GM23338 (cell line): ENCODE measurements around the gene ESPNL. TPM values are rescaled to one million over a fixed set of nuclear protein-coding genes. Genes with fewer than 3 reads are reported as not detected.

ENCODE experiments used
- ATAC-seq: fragments of 200-7000 bp; cut with Tn5 transposase; 3 replicates; pipeline ENCODE4 v1.9.1; 2020
- DNase-seq: peaks from one replicate; pipeline ENCODE4 v3.0.0-alpha.2; 2015; ENCODE audit warnings: low spot score
- H2AFZ ChIP-seq: fragments of 200-600 bp; sonication (generic); 2 replicates; pipeline ENCODE4 v1.8.0; 2016; ENCODE audit warnings: antibody characterized with exemption, mild to moderate bottlenecking, moderate library complexity
- H3F3A ChIP-seq: fragments of 200-600 bp; sonication (generic); replicated peaks from 2 replicates; pipeline ENCODE4 v1.8.0; 2017; ENCODE audit warnings: antibody characterized with exemption, mixed run types, low read depth
- H3K27ac ChIP-seq: fragments of 200-600 bp; sonication (generic); 2 replicates; pipeline ENCODE4 v1.6.1; 2016; ENCODE audit warnings: low read depth
- H3K27me3 ChIP-seq: fragments of 200-600 bp; sonication (generic); 2 replicates; pipeline ENCODE4 v1.8.0; 2016; ENCODE audit warnings: mild to moderate bottlenecking, mixed run types, moderate library complexity; ENCODE audit not compliant: insufficient read depth
- H3K36me3 ChIP-seq: fragments of 200-600 bp; sonication (generic); 2 replicates; pipeline ENCODE4 v1.8.0; 2016; ENCODE audit warnings: mild to moderate bottlenecking; ENCODE audit not compliant: insufficient read depth
- H3K4me1 ChIP-seq: fragments of 200-600 bp; sonication (generic); 2 replicates; pipeline ENCODE4 v1.8.0; 2016; ENCODE audit warnings: mild to moderate bottlenecking, moderate library complexity; ENCODE audit not compliant: insufficient read depth
- H3K4me2 ChIP-seq: fragments of 200-600 bp; sonication (generic); 2 replicates; pipeline ENCODE4 v1.7.1; 2017; ENCODE audit warnings: mixed run types
- H3K4me3 ChIP-seq: fragments of 200-600 bp; sonication (generic); 2 replicates; pipeline ENCODE4 v1.6.1; 2016; ENCODE audit warnings: mixed run types
- H3K79me2 ChIP-seq: fragments of 200-600 bp; sonication (generic); replicated peaks from 2 replicates; pipeline ENCODE4 v1.8.0; 2017; ENCODE audit warnings: mild to moderate bottlenecking; ENCODE audit not compliant: insufficient read depth
- H3K9me2 ChIP-seq: fragments of 200-600 bp; sonication (generic); 2 replicates; pipeline ENCODE4 v1.8.0; 2017; ENCODE audit not compliant: insufficient read depth
- H4K20me1 ChIP-seq: fragments of 200-600 bp; sonication (generic); replicated peaks from 2 replicates; pipeline ENCODE4 v1.8.0; 2017; ENCODE audit warnings: mild to moderate bottlenecking; ENCODE audit not compliant: insufficient read depth
- H3K27ac Mint-ChIP-seq: 2 replicates; pipeline ENCODE4 v1.8.0; 2020; ENCODE audit warnings: inconsistent platforms, mild to moderate bottlenecking, moderate library complexity, mixed read lengths
- H3K27me3 Mint-ChIP-seq: 3 replicates; pipeline ENCODE4 v1.8.0; 2022; ENCODE audit warnings: low read depth, mild to moderate bottlenecking, moderate library complexity, mixed read lengths, inconsistent platforms; ENCODE audit not compliant: insufficient read depth, poor library complexity
- H3K36me3 Mint-ChIP-seq: 3 replicates; pipeline ENCODE4 v1.8.0; 2021; ENCODE audit warnings: low read depth, mild to moderate bottlenecking, inconsistent platforms, moderate library complexity, mixed read lengths
- H3K4me1 Mint-ChIP-seq: 3 replicates; pipeline ENCODE4 v1.8.0; 2020; ENCODE audit warnings: mild to moderate bottlenecking, inconsistent platforms, mixed read lengths
- H3K4me3 Mint-ChIP-seq: 3 replicates; pipeline ENCODE4 v1.8.0; 2021; ENCODE audit warnings: moderate library complexity, mild to moderate bottlenecking, inconsistent platforms, mixed read lengths
- H3K9me3 Mint-ChIP-seq: 3 replicates; pipeline ENCODE4 v1.8.0; 2020; ENCODE audit warnings: moderate library complexity, mild to moderate bottlenecking, inconsistent platforms, mixed read lengths
- CREB1 ChIP-seq: fragments of 250-450 bp; sonication (Bioruptor Pico); IDR thresholded peaks from 2 replicates; pipeline ENCODE4 v1.5.0; 2020; ENCODE audit warnings: low read depth, mild to moderate bottlenecking, moderate library complexity
- EZH2 ChIP-seq: fragments of 200-600 bp; sonication (generic); IDR thresholded peaks from one replicate; pipeline ENCODE4 v1.8.0; 2017; ENCODE audit warnings: antibody characterized with exemption, mild to moderate bottlenecking, low read depth; ENCODE audit not compliant: unreplicated experiment
- EZH2phosphoT487 ChIP-seq: fragments of 200-600 bp; sonication (generic); IDR thresholded peaks from one replicate; pipeline ENCODE4 v1.8.1; 2018; ENCODE audit warnings: antibody characterized with exemption; ENCODE audit not compliant: unreplicated experiment
- JUNB ChIP-seq: IDR thresholded peaks from one replicate; pipeline ENCODE4 v1.6.1; 2016; ENCODE audit warnings: antibody characterized with exemption; ENCODE audit not compliant: unreplicated experiment
- STAT1 ChIP-seq: IDR thresholded peaks from one replicate; pipeline ENCODE4 v1.6.1; 2016; ENCODE audit warnings: antibody characterized with exemption; ENCODE audit not compliant: unreplicated experiment
- ZNF331 ChIP-seq: fragments of 250-450 bp; sonication (Bioruptor Pico); IDR thresholded peaks from 2 replicates; pipeline ENCODE4 v1.5.0; 2020; ENCODE audit warnings: low read depth, mild to moderate bottlenecking, moderate library complexity
- polyA plus RNA-seq: library from polyadenylated mRNA; unstranded; fragments of >200 nt; fragmentation: Nextera tagmentation; extraction: Ambion mirVana; gene quantifications from 2 replicates; pipeline ENCODE4 v1.2.1, GENCODE V29; 2016
- total RNA-seq: library from RNA; depleted of rRNA; stranded (reverse); fragments of >200 nt; shearing (Covaris generic); gene quantifications from 2 replicates; pipeline ENCODE4 v1.2.3, GENCODE V29; 2014
- TF ChIP-seq, protein P1 (sequence below), 2 experiments: fragments of 200-600 bp in 1 of 2; sonication (generic) in 1 of 2; conservative IDR thresholded peaks; 2 replicates each; pipeline versions ENCODE4 v1.5.1 to v1.6.1; 2016 to 2017; ENCODE audit warnings: antibody characterized with exemption in 2 of 2, low read depth in 2 of 2, mild to moderate bottlenecking in 2 of 2, moderate library complexity in 1 of 2
- TF ChIP-seq, protein P2 (sequence below): IDR thresholded peaks from one replicate; pipeline ENCODE4 v1.6.1; 2018; ENCODE audit warnings: antibody characterized with exemption; ENCODE audit not compliant: unreplicated experiment

The ESPNL gene
- total and polyA plus RNA-seq, 2 experiments from 2014 or later: 0.44 to 3.1 TPM

DNA sequence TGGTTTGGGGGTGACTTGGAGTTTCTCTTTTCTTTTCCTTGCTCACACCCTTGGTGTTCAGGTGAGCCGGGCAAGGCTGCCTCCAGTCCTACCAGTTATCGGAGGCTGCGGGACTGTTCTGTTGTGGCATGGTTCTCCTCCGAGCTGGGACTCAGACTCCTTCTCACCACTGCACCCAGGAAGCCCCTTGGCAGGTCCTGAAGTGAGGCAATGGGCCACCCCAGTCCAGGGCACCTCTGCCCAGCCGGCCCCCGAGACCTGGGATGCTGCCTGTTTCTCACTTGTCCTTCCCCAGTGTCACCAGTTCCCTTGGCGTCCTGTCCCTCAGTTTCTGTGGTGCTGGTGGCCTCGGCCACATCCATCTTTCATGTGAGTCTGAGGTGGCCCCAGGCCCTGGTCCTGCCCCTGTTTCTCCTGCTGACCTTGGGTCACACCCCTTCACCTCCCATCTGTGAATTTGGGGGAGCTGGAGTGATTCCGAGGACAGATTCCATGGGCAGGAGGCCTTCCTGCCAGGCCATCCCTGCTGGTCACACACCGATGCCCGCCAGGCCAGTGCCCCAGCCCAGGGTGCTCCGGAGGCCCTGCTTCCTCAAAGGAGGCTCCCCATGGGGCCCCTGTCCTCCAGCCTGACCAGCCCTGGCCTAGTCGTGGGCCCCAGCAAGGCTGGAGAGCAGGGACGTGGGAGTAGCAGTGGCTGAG is 31.8 kb downstream of the ESPNL start:
- Histone ChIP-seq H3K4me3 (no peak overlapping the region), H3K36me3 (no peaks in the 10 kb centered on the region), H3K4me1 (no peaks in the 10 kb centered on the region), H3K4me2 (no peak overlapping the region), H4K20me1 (no peaks in the 10 kb centered on the region), H3K27ac (no peak overlapping the region), H3K79me2 (no peaks in the 10 kb centered on the region), H3K9me2 (no peaks in the 10 kb centered on the region), H3K27me3 (no peaks in the 10 kb centered on the region), H3F3A (no peaks in the 10 kb centered on the region; the same call in 1 of the 2 replicates), H2AFZ (no peak overlapping the region)
- ATAC-seq (no peak), DNase-seq (no peak)
- TF ChIP-seq, protein P1, sequence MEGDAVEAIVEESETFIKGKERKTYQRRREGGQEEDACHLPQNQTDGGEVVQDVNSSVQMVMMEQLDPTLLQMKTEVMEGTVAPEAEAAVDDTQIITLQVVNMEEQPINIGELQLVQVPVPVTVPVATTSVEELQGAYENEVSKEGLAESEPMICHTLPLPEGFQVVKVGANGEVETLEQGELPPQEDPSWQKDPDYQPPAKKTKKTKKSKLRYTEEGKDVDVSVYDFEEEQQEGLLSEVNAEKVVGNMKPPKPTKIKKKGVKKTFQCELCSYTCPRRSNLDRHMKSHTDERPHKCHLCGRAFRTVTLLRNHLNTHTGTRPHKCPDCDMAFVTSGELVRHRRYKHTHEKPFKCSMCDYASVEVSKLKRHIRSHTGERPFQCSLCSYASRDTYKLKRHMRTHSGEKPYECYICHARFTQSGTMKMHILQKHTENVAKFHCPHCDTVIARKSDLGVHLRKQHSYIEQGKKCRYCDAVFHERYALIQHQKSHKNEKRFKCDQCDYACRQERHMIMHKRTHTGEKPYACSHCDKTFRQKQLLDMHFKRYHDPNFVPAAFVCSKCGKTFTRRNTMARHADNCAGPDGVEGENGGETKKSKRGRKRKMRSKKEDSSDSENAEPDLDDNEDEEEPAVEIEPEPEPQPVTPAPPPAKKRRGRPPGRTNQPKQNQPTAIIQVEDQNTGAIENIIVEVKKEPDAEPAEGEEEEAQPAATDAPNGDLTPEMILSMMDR (conservative IDR thresholded peaks at IDR 0.05; ENCODE audit: low read depth in 2 of 2): no peak
- no peak for TF ChIP-seq CREB1 (CRISPR knock-in tag)
- no peak for TF ChIP-seq JUNB
- TF ChIP-seq ZNF331: no peak
- Mint-ChIP-seq H3K4me3 (no peak overlapping the region), H3K4me1 (peaks cover 5% of the 10 kb centered on the region; the same call in 1 of the 3 replicates), H3K27me3 (peaks cover 8% of the 10 kb centered on the region), H3K36me3 (no peaks in the 10 kb centered on the region), H3K27ac (no peak overlapping the region), H3K9me3 (no peaks in the 10 kb centered on the region)

DNA sequence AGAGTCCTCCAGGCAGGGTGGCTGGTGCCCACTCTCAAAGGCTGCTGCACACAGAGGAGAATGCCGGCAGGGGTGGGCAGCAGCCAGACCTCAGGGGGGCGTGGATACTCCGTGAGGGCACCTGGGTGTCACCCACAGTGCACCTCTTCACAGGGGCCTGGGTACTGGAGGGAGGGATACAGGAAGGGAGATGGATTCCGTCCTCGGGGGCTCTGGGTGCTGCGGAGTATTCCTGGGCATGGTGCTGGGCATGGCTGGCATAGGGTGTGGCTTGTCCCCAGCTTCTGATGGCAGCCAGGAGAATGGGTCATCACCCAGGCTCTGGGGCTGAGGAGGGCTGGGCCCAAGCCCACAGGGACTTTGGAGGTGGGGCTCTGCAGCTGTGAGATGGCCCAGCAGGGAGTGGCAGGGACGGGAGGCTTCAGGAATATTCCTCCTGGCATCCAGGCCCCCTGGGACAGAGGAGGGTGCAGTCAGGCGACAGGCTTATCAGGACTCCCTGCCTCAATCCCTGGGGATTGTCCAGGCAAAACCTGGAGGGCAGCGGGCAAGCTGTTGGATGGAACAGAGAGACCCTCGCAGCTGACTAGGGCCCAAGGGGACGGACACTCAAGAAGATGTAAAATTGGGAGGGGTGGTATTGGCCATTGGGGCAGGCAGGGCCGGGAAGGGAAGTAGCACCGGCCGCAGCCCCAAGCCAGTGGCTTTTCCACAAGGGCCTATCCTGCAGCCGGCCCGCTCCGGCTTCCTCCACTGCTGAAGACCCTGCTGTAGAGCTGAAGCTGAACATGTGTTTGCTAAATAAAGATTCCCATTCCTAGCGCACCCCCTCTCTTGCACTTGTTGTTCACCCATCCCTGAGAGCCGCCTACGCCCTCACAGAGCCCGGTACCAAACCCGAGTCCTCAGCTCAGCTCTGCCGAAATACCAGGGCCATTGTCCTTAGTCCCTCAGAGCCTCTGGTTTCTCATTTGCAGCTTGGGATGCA is 32.6 kb downstream of the ESPNL start:
- Histone ChIP-seq H3K4me1 (no peaks in the 10 kb centered on the region), H3K4me3 (no peak overlapping the region), H3K4me2 (no peak overlapping the region), H4K20me1 (no peaks in the 10 kb centered on the region), H2AFZ (no peak overlapping the region), H3K27ac (no peak overlapping the region), H3K9me2 (no peaks in the 10 kb centered on the region), H3K79me2 (no peaks in the 10 kb centered on the region), H3F3A (no peaks in the 10 kb centered on the region), H3K36me3 (no peaks in the 10 kb centered on the region), H3K27me3 (no peaks in the 10 kb centered on the region)
- Mint-ChIP-seq H3K4me3 (no peak overlapping the region), H3K27me3 (peaks cover 8% of the 10 kb centered on the region), H3K27ac (no peak overlapping the region), H3K36me3 (no peaks in the 10 kb centered on the region), H3K4me1 (peaks cover 5% of the 10 kb centered on the region; the same call in 1 of the 3 replicates), H3K9me3 (no peaks in the 10 kb centered on the region)
- ATAC-seq (no peak), DNase-seq (no peak)
- TF ChIP-seq ZNF331: no peak
- no peak for TF ChIP-seq EZH2
- no peak for TF ChIP-seq EZH2phosphoT487
- TF ChIP-seq STAT1: no peak
- TF ChIP-seq, protein P2, sequence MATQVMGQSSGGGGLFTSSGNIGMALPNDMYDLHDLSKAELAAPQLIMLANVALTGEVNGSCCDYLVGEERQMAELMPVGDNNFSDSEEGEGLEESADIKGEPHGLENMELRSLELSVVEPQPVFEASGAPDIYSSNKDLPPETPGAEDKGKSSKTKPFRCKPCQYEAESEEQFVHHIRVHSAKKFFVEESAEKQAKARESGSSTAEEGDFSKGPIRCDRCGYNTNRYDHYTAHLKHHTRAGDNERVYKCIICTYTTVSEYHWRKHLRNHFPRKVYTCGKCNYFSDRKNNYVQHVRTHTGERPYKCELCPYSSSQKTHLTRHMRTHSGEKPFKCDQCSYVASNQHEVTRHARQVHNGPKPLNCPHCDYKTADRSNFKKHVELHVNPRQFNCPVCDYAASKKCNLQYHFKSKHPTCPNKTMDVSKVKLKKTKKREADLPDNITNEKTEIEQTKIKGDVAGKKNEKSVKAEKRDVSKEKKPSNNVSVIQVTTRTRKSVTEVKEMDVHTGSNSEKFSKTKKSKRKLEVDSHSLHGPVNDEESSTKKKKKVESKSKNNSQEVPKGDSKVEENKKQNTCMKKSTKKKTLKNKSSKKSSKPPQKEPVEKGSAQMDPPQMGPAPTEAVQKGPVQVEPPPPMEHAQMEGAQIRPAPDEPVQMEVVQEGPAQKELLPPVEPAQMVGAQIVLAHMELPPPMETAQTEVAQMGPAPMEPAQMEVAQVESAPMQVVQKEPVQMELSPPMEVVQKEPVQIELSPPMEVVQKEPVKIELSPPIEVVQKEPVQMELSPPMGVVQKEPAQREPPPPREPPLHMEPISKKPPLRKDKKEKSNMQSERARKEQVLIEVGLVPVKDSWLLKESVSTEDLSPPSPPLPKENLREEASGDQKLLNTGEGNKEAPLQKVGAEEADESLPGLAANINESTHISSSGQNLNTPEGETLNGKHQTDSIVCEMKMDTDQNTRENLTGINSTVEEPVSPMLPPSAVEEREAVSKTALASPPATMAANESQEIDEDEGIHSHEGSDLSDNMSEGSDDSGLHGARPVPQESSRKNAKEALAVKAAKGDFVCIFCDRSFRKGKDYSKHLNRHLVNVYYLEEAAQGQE: no peak
- TF ChIP-seq CREB1 (CRISPR knock-in tag): no peak
